ENCODE results near the gene TESMIN.

GRCh38 chr11:68734111-68734510, 17.2 kb downstream of the TESMIN start:
- TF ChIP-seq CTCF (IDR thresholded peaks at IDR 0.05 in 4 of 5, conservative IDR thresholded peaks at IDR 0.05 in 1 of 5): no peak
- no peak for TF ChIP-seq POLR2A (IDR thresholded peaks at IDR 0.05)
